ENCODE results near the gene GLI1.
A peak's percentile ranks its signal among the peaks of the same experiment; 100 is the strongest.

Gene GLI1

DNA sequence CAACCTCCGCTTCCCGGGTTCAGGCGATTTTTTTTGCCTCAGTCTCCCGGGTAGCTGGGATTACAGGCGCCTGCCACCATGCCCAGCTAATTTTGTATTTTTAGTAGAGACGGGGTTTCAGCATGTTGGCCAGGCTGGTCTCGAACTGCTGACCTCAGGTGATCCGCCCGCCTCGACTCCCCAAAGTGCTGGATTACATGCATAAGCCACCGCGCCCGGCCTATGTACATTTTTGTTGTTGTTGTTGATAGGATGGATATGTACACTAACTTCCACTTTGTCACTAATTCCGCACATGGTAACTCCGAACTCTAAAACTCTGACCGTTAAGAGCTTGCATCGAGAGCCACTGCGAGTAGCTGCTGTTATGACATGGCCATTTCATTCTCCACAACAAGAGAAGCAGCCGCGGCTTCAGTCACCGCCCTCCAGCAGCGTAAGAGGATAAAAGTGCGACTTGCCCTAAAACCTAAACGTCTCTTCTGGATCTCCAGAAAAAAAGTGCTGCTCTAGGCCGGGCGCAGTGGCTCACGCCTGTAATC, 27.5 kb downstream of the GLI1 start:
- H3K4me2 ChIP-seq (ENCODE audit: insufficient read depth, low read length, poor library complexity, severe bottlenecking): no peak overlapping the region
- no peak overlapping the region for H2BK5ac ChIP-seq (ENCODE audit: low read length)
- H3K36me3 ChIP-seq (replicated peaks in 1 of 2; ENCODE audit: control insufficient read depth in 2 of 2, insufficient read depth in 2 of 2, low read length in 2 of 2): peaks cover 21 to 34% of the 10 kb centered on the region in 2 donors
- no peak overlapping the region for H3K18ac ChIP-seq (ENCODE audit: low read length)
- no peak overlapping the region for H2BK15ac ChIP-seq (ENCODE audit: low read length)
- no peak overlapping the region for H4K91ac ChIP-seq (ENCODE audit: low read depth, low read length, poor library complexity)
- no peak overlapping the region for H3K14ac ChIP-seq (ENCODE audit: low read length)
- H2BK12ac ChIP-seq (ENCODE audit: low read length): no peak overlapping the region
- no peaks in the 10 kb centered on the region for H3K9me3 ChIP-seq (replicated peaks in 1 of 2; ENCODE audit: control insufficient read depth in 2 of 2, insufficient read depth in 1 of 2, low read depth in 1 of 2, low read length in 2 of 2)
- no peak overlapping the region for H3K23ac ChIP-seq (ENCODE audit: low read depth, low read length, poor library complexity)
- no peak overlapping the region for H4K8ac ChIP-seq (ENCODE audit: low read depth, low read length)
- peak overlapping the region; percentile 88 for H2AFZ ChIP-seq (ENCODE audit: low read length)
- H3K4ac ChIP-seq (ENCODE audit: low read length): no peak overlapping the region
- no peak overlapping the region for H3K9ac ChIP-seq (ENCODE audit: low read depth, low read length, poor library complexity)
- H3K4me3 ChIP-seq (ENCODE audit: low read length in 2 of 2): no peak overlapping the region
- no peak overlapping the region for H2AK5ac ChIP-seq (ENCODE audit: low read depth, low read length)
- H3K79me1 ChIP-seq (ENCODE audit: low read depth, low read length): peaks cover 10% of the 10 kb centered on the region
- DNase-seq (ENCODE audit: low spot score): no peak
- WGBS, 2 donors (ENCODE audit: extremely low coverage in 2 of 2, insufficient read length in 2 of 2, insufficient replicate concordance in 1 of 2): no CpG with 5 or more reads among the region's 27 CpGs
- H3K27ac ChIP-seq (replicated peaks; ENCODE audit: low read length): no peak overlapping the region
- H3K4me1 ChIP-seq (ENCODE audit: control insufficient read depth in 2 of 2, insufficient read depth in 1 of 2, low read depth in 1 of 2, low read length in 2 of 2): peaks cover 3% of the 10 kb centered on the region in 2 donors
- H3K27me3 ChIP-seq (ENCODE audit: control insufficient read depth in 3 of 3, insufficient read depth in 3 of 3, low read depth in 1 of 3, low read length in 3 of 3): no peaks in the 10 kb centered on the region
- H2BK120ac ChIP-seq (ENCODE audit: low read depth, low read length): no peak overlapping the region

DNA sequence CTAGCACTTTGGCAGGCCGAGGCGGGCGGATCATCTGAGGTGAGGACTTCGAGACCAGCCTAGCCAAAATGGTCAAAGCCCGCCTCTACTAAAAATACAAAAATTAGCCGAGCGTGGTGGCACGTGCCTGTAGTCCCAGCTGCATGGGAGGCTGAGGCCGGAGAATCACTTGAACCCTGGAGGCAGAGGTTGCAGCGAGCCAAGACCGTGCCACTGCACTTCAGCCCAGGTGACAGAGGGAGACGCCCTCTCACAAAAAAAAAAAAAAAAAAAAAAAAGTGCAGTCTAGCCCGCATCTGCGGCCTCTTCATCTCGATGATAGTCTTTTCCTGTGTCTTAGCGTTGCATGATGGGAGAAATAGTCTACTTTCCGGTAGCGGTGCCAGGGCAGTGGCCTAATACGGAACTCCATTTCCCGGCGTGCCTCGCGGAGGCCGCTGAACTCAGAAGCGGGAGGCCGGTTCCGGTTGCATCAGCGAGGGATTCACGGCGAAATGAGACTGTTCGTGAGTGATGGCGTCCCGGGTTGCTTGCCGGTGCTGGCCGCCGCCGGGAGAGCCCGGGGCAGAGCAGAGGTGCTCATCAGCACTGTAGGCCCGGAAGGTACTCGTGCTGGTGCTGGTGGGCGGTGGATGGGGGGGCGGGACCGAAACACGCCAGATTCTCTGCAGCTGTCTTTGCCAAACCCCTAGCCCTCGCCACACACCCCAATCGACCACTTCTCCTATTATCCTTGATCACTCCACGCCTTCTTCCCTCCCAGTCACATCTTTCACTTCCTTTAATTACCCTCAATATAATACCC, 28.2 kb downstream of the GLI1 start, which contains the start of gene MARS1:
Gene MARS1 (plus strand): TSS at position 472 of the 805 bp plus-strand sequence. CDS start 23 bp downstream, at position 495.
- Histone ChIP-seq H3K4me2 (ENCODE audit: insufficient read depth, low read length, poor library complexity, severe bottlenecking) (peak within 1 kb of the TSS; percentile 74), H4K91ac (ENCODE audit: low read depth, low read length, poor library complexity) (peak within 1 kb of the TSS; percentile 53), H3K4me1 (ENCODE audit: control insufficient read depth in 2 of 2, insufficient read depth in 1 of 2, low read depth in 1 of 2, low read length in 2 of 2) (peaks cover 3% of the 10 kb centered on the region in 2 donors), H3K36me3 (replicated peaks in 1 of 2; ENCODE audit: control insufficient read depth in 2 of 2, insufficient read depth in 2 of 2, low read length in 2 of 2) (peaks cover 24 to 40% of the 10 kb centered on the region in 2 donors), H2BK5ac (ENCODE audit: low read length) (no peak within 1 kb of the TSS), H2BK12ac (ENCODE audit: low read length) (no peak within 1 kb of the TSS), H4K8ac (ENCODE audit: low read depth, low read length) (peak within 1 kb of the TSS; percentile 66), H3K14ac (ENCODE audit: low read length) (no peak within 1 kb of the TSS), H3K18ac (ENCODE audit: low read length) (peak within 1 kb of the TSS; percentile 95), H3K4me3 (ENCODE audit: low read length in 2 of 2) (peak within 1 kb of the TSS; percentile 86 to 99), H3K9me3 (replicated peaks in 1 of 2; ENCODE audit: control insufficient read depth in 2 of 2, insufficient read depth in 1 of 2, low read depth in 1 of 2, low read length in 2 of 2) (peaks cover 0 to 3% of the 10 kb centered on the region in 2 donors), H2BK15ac (ENCODE audit: low read length) (no peak within 1 kb of the TSS), H3K9ac (ENCODE audit: low read depth, low read length, poor library complexity) (peak within 1 kb of the TSS; percentile 98), H2AFZ (ENCODE audit: low read length) (peak within 1 kb of the TSS; percentile 88), H3K23ac (ENCODE audit: low read depth, low read length, poor library complexity) (peak within 1 kb of the TSS; percentile 6), H3K27ac (replicated peaks; ENCODE audit: low read length) (peak within 1 kb of the TSS; percentile 40), H2AK5ac (ENCODE audit: low read depth, low read length) (peak within 1 kb of the TSS; percentile 65), H3K4ac (ENCODE audit: low read length) (no peak within 1 kb of the TSS), H3K27me3 (ENCODE audit: control insufficient read depth in 3 of 3, insufficient read depth in 3 of 3, low read depth in 1 of 3, low read length in 3 of 3) (no peaks in the 10 kb centered on the region), H3K79me1 (ENCODE audit: low read depth, low read length) (peaks cover 10% of the 10 kb centered on the region), H2BK120ac (ENCODE audit: low read depth, low read length) (peak within 1 kb of the TSS; percentile 61)
- DNase-seq (ENCODE audit: low spot score): peak; percentile 83
- 100% methylated on average over 1 of the region's 47 CpGs for WGBS, 2 donors (ENCODE audit: extremely low coverage in 2 of 2, insufficient read length in 2 of 2, insufficient replicate concordance in 1 of 2)

DNA sequence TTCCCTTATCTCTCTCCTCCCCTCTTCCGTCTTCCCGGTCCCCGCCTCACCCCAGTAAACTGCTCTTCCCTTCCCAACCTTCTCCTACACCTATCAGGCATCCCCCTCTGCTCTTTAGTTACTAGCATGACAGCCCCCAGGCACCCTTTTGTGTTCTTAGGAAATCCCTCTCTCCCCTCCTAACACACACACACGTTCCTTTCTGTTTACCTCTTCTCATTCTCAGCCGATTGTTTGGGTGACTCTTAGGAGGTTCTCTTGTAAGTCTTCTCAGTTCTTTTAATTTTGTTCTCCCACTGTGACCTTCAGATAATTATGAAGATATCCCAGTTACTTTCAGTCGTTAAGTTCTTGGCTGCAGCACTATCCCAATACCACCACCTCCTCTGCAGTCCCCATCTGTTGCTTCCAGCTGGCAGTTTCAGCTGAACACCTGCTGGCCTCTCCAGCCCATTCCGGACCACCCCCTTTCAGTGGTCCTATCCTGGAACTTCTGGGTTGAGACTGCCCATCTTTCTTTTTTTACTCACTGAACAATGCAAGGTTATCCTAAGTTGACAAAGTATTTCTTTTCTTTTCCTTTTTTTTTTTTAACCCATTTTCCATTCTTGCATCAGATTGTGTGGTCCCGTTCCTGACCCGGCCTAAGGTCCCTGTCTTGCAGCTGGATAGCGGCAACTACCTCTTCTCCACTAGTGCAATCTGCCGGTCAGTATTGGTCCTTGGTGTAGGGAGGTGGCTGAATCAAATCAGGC, 29.0 kb downstream of the GLI1 start:
- Histone ChIP-seq H4K8ac (ENCODE audit: low read depth, low read length) (no peak overlapping the region), H2BK15ac (ENCODE audit: low read length) (no peak overlapping the region), H3K9me3 (replicated peaks in 1 of 2; ENCODE audit: control insufficient read depth in 2 of 2, insufficient read depth in 1 of 2, low read depth in 1 of 2, low read length in 2 of 2) (peaks cover 0 to 6% of the 10 kb centered on the region in 2 donors), H3K36me3 (replicated peaks in 1 of 2; ENCODE audit: control insufficient read depth in 2 of 2, insufficient read depth in 2 of 2, low read length in 2 of 2) (peaks cover 27 to 43% of the 10 kb centered on the region in 2 donors), H3K27me3 (ENCODE audit: control insufficient read depth in 3 of 3, insufficient read depth in 3 of 3, low read depth in 1 of 3, low read length in 3 of 3) (no peaks in the 10 kb centered on the region), H3K4me2 (ENCODE audit: insufficient read depth, low read length, poor library complexity, severe bottlenecking) (peak overlapping the region; percentile 74), H2BK120ac (ENCODE audit: low read depth, low read length) (peak overlapping the region; percentile 61), H2AFZ (ENCODE audit: low read length) (peak overlapping the region; percentile 81), H3K14ac (ENCODE audit: low read length) (no peak overlapping the region), H3K9ac (ENCODE audit: low read depth, low read length, poor library complexity) (peak overlapping the region; percentile 98), H3K27ac (replicated peaks; ENCODE audit: low read length) (no peak overlapping the region), H3K4me3 (ENCODE audit: low read length in 2 of 2) (peak overlapping the region; percentile 86 to 99), H3K79me1 (ENCODE audit: low read depth, low read length) (peaks cover 10% of the 10 kb centered on the region), H3K4me1 (ENCODE audit: control insufficient read depth in 2 of 2, insufficient read depth in 1 of 2, low read depth in 1 of 2, low read length in 2 of 2) (peaks cover 3% of the 10 kb centered on the region in 2 donors), H2BK5ac (ENCODE audit: low read length) (no peak overlapping the region), H3K23ac (ENCODE audit: low read depth, low read length, poor library complexity) (no peak overlapping the region), H4K91ac (ENCODE audit: low read depth, low read length, poor library complexity) (peak overlapping the region; percentile 53), H2BK12ac (ENCODE audit: low read length) (no peak overlapping the region), H3K4ac (ENCODE audit: low read length) (no peak overlapping the region), H3K18ac (ENCODE audit: low read length) (peak overlapping the region; percentile 95), H2AK5ac (ENCODE audit: low read depth, low read length) (peak overlapping the region; percentile 65)
- no peak for DNase-seq (ENCODE audit: low spot score)
- WGBS, 2 donors (ENCODE audit: extremely low coverage in 2 of 2, insufficient read length in 2 of 2, insufficient replicate concordance in 1 of 2): 100% methylated on average over 1 of the region's 11 CpGs; no CpG with 5 or more reads in 1 of the 2 donors

Measured in neuronal stem cell (in vitro differentiated cells).